ENCODE data around the gene COX8A.
A peak's percentile ranks its signal among the peaks of the same experiment; 100 is the strongest.
"Not testable (repeated sequence)": the region's sequence is repeated elsewhere in the genome, so short reads cannot be mapped to it uniquely, and the experiment has no call there.

The COX8A gene

DNA sequence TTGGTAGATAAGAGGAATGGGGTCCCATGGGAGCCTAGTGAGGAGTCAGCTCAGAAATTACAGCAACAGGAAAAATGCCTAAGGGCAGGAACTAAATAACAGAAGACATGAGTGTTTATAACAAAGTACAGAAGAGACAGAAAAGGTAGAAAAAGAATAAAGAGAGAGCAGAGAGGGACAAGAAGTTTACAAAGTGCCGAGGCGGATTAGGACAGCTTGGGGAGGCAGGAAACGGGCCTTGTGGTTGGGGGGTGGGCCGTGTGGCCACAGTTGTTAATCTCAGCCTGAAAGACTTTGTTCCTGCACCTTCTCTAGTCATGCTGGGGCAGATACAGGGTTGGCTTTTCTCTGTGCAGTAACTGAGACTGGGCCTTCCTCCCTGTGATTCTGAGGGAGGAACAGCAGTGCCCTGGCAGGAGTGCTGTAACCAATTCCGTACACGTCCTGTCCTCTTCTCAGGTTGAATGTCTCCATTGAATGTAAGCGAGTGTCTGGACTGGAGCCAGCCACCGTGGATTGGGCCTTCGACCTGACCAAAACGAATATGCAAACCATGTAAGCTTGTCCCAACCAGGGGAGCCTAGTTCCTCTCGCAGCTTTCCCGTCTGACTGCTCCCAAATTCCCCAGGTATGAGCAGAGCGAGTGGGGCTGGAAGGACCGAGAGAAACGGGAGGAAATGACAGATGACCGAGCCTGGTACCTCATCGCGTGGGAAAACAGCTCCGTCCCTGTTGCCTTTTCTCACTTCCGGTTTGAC lies 22.5 kb upstream of the COX8A start:
- no peak for DNase-seq (ENCODE audit: insufficient read length, low spot score)
- no peak for FAIRE-seq
- TF ChIP-seq POLR2A (IDR thresholded peaks at IDR 0.05; ENCODE audit: low read depth, low read length), result no peak

- DNase-seq (ENCODE audit: insufficient read length, low spot score) (no peak), FAIRE-seq (no peak)
- no peak for TF ChIP-seq POLR2A (IDR thresholded peaks at IDR 0.05; ENCODE audit: low read depth, low read length)
Observed at GRCh38 chr11:63952570-63952969, 21.9 kb upstream of the COX8A start.

DNA sequence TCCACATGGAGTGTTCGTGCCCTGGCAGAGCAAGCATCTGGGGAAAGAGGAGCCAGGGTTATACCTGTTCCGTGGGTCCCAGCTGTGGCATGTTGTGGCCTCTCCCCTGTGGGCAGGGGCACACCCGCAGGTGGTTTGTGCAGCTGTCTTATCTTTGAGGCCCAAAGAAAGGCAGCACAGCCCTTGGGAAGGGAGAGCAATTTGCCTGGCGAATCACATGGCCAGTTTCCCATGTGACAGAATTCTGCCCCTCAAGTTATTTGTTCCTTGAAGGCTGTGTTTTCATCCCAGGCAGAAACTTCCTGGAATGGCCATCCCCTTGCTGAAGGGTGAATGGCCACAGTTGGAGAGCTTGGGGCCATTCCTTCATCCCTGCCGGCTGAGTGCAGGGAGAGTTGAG lies 16.4 kb upstream of the COX8A start:
- no peak for DNase-seq (ENCODE audit: insufficient read length, low spot score)
- FAIRE-seq, result no peak
- TF ChIP-seq POLR2A (IDR thresholded peaks at IDR 0.05; ENCODE audit: low read depth, low read length), result no peak

DNA sequence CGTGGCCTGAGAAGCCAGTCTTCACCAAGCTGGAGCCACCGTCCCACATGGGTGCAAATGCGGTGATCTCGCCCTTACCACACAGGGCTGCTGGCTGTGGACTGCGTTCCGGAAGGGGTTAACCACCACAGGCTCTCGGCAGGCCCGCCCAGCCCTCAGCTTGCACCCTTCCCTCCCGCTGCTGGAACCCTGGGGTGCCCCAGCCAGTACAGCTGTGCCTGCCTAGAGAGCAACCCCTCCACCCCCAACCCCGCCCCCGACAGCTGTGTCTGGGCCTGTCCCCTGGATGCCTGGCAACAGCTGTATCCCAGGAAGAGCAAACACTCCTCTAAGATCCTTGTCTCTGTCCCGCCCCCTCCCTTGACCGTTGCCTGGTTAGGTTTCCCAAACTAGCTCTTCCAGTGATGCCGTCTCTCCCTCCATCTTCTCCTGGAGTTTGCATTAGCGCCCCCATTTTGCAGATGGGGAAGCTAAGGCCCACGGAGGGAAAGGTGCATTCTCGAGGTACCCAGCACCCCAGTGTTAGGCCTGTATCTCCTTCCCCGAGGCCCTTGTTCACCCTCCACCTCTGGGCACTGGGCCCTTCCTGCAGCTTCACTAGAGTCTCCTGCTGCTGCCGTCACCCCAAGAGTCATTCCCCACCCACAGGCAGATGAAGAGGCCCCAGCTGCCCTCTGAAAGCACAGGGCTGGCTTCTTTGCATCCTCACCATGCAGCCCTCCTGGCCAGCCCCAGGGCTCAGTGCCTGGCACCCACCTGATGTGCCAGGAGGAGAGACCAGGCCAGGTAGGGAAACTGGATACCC lies 12.6 kb upstream of the COX8A start:
- DNase-seq (ENCODE audit: insufficient read length, low spot score), result no peak
- no peak for TF ChIP-seq POLR2A (IDR thresholded peaks at IDR 0.05; ENCODE audit: low read depth, low read length)
- FAIRE-seq, result no peak

GRCh38 chr11:63963895-63964294 lies 10.5 kb upstream of the COX8A start:
- not testable (repeated sequence) for FAIRE-seq

DNA sequence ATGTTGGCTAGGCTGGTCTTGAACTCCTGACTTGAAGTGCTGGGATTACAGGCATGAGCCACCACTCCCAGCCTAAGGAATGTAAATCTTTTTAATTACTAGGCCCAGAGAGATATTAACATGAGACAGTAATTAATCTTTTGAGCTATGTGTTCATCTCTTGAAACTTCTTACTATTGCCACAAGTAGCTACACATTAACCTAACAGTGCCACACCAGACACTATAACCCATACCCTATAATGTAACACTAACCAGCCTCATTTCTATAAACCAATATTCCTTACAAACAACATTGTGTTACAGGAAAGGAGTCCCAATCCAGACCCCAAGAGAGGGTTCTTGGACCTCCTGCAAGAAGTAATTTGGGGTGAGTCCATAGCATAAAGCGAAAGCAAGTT lies 8.0 kb upstream of the COX8A start:
- no peak for DNase-seq (ENCODE audit: insufficient read length, low spot score)
- no peak for FAIRE-seq
- TF ChIP-seq POLR2A (IDR thresholded peaks at IDR 0.05; ENCODE audit: low read depth, low read length), result no peak

More at GRCh38 chr11:63963895-63964294, 10.5 kb upstream of the COX8A start:
- DNase-seq (ENCODE audit: insufficient read length, low spot score), result not testable (repeated sequence)

DNA sequence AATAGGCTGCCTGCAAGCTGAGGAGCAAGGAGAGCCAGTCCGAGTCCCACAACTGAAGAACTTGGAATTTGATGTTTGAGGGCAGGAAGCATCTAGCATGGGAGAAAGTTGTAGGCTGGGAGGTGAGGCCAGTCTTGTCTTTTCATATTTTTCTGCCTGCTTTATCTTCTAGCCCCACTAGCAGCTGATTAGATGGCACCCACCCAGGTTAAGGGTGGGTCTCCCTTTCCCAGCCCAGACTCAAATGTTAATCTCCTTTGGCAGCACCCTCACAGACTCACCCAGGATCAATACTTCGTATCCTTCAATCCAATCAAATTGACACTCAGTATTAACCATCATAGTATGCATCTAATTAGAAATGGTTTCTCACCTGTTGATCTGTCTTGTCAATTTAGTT lies 5.0 kb upstream of the COX8A start:
- TF ChIP-seq POLR2A (IDR thresholded peaks at IDR 0.05; ENCODE audit: low read depth, low read length), result no peak
- FAIRE-seq, result no peak
- no peak for DNase-seq (ENCODE audit: insufficient read length, low spot score)

DNA sequence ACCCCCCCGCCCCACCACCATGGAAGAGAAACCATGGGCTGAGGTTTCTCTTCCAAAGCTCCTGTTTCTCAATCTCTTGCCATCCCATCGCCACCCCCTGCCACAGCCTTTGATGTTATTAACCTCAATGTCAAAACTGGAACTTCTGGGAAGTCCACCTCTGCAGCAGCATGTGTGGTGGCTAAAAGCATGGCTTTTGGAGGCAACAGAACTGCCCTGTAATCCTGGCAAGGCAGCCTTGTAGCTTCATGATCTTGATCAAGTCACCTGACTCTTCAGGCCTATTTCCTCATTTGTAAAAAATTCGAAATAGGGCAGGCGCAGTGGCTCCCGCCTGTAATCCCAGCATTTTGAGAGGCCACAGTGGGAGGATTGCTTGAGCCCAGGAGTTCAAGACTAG lies 3.5 kb upstream of the COX8A start:
- DNase-seq (ENCODE audit: insufficient read length, low spot score), result no peak
- no peak for TF ChIP-seq POLR2A (IDR thresholded peaks at IDR 0.05; ENCODE audit: low read depth, low read length)
- no peak for FAIRE-seq

GRCh38 chr11:63973912-63974258 lies 535 bp upstream of the COX8A start:
- FAIRE-seq; DNase-seq (ENCODE audit: insufficient read length, low spot score): not testable (repeated sequence)

GRCh38 chr11:63978551-63979239 lies 4.3 kb downstream of the COX8A start:
- TF ChIP-seq POLR2A (IDR thresholded peaks at IDR 0.05; ENCODE audit: low read depth, low read length), result 0 out of 2 replicates have a peak, but pooled peaks have one; percentile 1
- no peak for DNase-seq (ENCODE audit: insufficient read length, low spot score)
- no peak for FAIRE-seq

DNA sequence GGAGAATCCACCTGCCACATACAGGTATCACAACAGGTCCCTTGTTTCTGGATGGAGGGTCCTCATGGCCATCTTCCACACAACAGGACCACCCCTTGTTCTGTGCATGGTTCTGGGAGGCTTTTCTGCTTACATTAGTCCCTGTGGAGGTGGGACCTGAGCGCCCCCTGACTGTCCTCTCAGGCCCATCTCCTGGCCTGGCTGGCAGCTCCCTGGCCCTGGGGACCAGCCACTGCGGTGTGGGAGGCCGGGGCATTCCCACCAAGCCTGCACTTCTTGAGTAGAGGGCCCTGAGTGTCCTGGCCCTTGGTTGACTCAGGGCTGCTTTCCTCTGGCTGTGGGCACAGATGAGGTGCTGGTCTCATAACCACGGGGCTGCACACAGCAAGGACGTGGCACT lies 5.0 kb downstream of the COX8A start:
- DNase-seq (ENCODE audit: insufficient read length, low spot score) (no peak), FAIRE-seq (no peak)
- TF ChIP-seq POLR2A (IDR thresholded peaks at IDR 0.05; ENCODE audit: low read depth, low read length), result no peak

DNA sequence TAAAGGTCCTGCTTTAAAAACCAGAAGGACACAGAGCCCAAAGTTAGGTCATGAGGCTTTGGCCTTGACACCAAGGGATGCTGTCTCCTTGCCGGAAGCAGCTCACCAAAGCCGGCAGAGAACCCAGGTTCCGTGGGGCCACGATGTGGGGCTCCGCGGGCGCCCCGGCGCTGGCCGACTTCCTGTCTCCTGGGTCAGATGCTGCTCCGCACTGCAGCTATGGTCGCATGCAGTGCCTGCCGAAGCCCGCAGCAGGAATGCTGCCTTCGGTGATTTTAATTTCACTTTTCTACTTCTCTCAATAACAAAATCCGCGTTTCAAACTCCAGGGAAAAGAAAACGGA lies 11.4 kb downstream of the COX8A start:
- FAIRE-seq, result no peak
- TF ChIP-seq POLR2A (IDR thresholded peaks at IDR 0.05; ENCODE audit: low read depth, low read length), result no peak
- no peak for DNase-seq (ENCODE audit: insufficient read length, low spot score)

- DNase-seq (ENCODE audit: insufficient read length, low spot score), result peak; percentile 97
- FAIRE-seq, result no peak
- peak; percentile 70; the same call in 1 of the 2 replicates for TF ChIP-seq POLR2A (IDR thresholded peaks at IDR 0.05; ENCODE audit: low read depth, low read length)
Observed at GRCh38 chr11:63986156-63986931, 11.9 kb downstream of the COX8A start, which contains the start of gene OTUB1. Gene OTUB1 (plus strand): TSS chr11:63986438. CDS start chr11:63986457, 19 bp downstream.

Data from H54 (cell line).